NB4 (cell line): ENCODE data around the gene NYAP2.

Experiments used
- CTCF ChIP-seq: IDR thresholded peaks from one replicate; pipeline ENCODE4 v1.5.1; 2012; ENCODE audit warnings: low read depth, low read length
- POLR2A ChIP-seq: IDR thresholded peaks from 2 replicates; pipeline ENCODE4 v1.6.1; 2011; ENCODE audit warnings: mild to moderate bottlenecking; ENCODE audit not compliant: insufficient read length; ENCODE audit errors: extremely low read depth
- TF ChIP-seq, protein P1 (sequence below): IDR thresholded peaks from 2 replicates; pipeline ENCODE4 v1.6.1; 2011; ENCODE audit warnings: low read depth, low read length

DNA sequence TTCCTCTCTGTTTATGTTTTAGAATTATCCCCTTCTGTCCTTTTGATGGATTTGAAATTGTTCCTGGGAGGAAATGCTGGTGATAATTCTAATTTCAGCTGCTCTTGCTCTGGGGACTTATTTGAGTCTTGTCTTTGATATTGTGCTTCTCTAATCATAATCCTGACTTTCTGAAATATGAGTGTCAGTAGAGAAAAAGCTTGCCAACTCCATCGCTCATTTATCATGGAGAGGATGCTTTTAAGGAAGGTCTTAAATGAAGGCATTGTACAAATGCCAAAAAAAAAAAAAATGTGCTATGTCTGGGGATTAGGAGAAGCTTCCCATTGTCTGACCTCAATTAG is 159.5 kb downstream of the NYAP2 start:
- TF ChIP-seq CTCF (no peak), POLR2A (no peak)
- TF ChIP-seq, protein P1, sequence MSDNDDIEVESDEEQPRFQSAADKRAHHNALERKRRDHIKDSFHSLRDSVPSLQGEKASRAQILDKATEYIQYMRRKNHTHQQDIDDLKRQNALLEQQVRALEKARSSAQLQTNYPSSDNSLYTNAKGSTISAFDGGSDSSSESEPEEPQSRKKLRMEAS, result no peak
